ENCODE data around the gene DRAM2.
A peak's percentile ranks its signal among the peaks of the same experiment; 100 is the strongest.

The DRAM2 gene

GRCh38 chr1:111139956-111140679 lies at the start of gene DRAM2, which contains the start of gene CEPT1:
Gene DRAM2 (minus strand): TSS chr1:111140093. CDS start chr1:111131554, 8,539 bp downstream.
Gene CEPT1 (plus strand): TSS chr1:111140223. CDS start chr1:111147715, 7,492 bp downstream.
- Histone ChIP-seq H3K27me3 (ENCODE audit: control insufficient read depth, insufficient read depth, low read length) (no peaks in the 10 kb centered on the region), H3K4me1 (ENCODE audit: control insufficient read depth, insufficient read depth, low read length) (peaks cover 8% of the 10 kb centered on the region), H3K9me3 (ENCODE audit: control insufficient read depth, insufficient read depth, low read length) (no peaks in the 10 kb centered on the region), H3K9ac (ENCODE audit: low read depth, low read length) (peak within 1 kb of the TSS; percentile 93), H3K36me3 (ENCODE audit: control insufficient read depth, insufficient read depth, low read length) (no peaks in the 10 kb centered on the region), H3K4me3 (ENCODE audit: low read depth, low read length) (peak within 1 kb of the TSS; percentile 93)

- H3K4me3 ChIP-seq (ENCODE audit: low read depth, low read length): no peak overlapping the region
- H3K9ac ChIP-seq (ENCODE audit: low read depth, low read length): no peak overlapping the region
- H3K36me3 ChIP-seq (ENCODE audit: control insufficient read depth, insufficient read depth, low read length): peaks cover 3% of the 10 kb centered on the region
- no peaks in the 10 kb centered on the region for H3K4me1 ChIP-seq (ENCODE audit: control insufficient read depth, insufficient read depth, low read length)
- no peaks in the 10 kb centered on the region for H3K9me3 ChIP-seq (ENCODE audit: control insufficient read depth, insufficient read depth, low read length)
- no peaks in the 10 kb centered on the region for H3K27me3 ChIP-seq (ENCODE audit: control insufficient read depth, insufficient read depth, low read length)
These were observed 44.8 kb upstream of the DRAM2 start for GRCh38 chr1:111184663-111185062.

- no peak overlapping the region for H3K4me3 ChIP-seq (ENCODE audit: low read depth, low read length)
- H3K27me3 ChIP-seq (ENCODE audit: control insufficient read depth, insufficient read depth, low read length): no peaks in the 10 kb centered on the region
- H3K4me1 ChIP-seq (ENCODE audit: control insufficient read depth, insufficient read depth, low read length): no peaks in the 10 kb centered on the region
- no peaks in the 10 kb centered on the region for H3K9me3 ChIP-seq (ENCODE audit: control insufficient read depth, insufficient read depth, low read length)
- H3K9ac ChIP-seq (ENCODE audit: low read depth, low read length): no peak overlapping the region
- peaks cover 3% of the 10 kb centered on the region for H3K36me3 ChIP-seq (ENCODE audit: control insufficient read depth, insufficient read depth, low read length)
These were observed 43.6 kb upstream of the DRAM2 start for GRCh38 chr1:111183308-111184069.

- H3K9me3 ChIP-seq (ENCODE audit: control insufficient read depth, insufficient read depth, low read length): no peaks in the 10 kb centered on the region
- H3K27me3 ChIP-seq (ENCODE audit: control insufficient read depth, insufficient read depth, low read length): no peaks in the 10 kb centered on the region
- H3K9ac ChIP-seq (ENCODE audit: low read depth, low read length): no peak overlapping the region
- peaks cover 3% of the 10 kb centered on the region for H3K36me3 ChIP-seq (ENCODE audit: control insufficient read depth, insufficient read depth, low read length)
- H3K4me3 ChIP-seq (ENCODE audit: low read depth, low read length): no peak overlapping the region
- H3K4me1 ChIP-seq (ENCODE audit: control insufficient read depth, insufficient read depth, low read length): no peaks in the 10 kb centered on the region
These were observed 42.2 kb upstream of the DRAM2 start for GRCh38 chr1:111182052-111182451.

DNA sequence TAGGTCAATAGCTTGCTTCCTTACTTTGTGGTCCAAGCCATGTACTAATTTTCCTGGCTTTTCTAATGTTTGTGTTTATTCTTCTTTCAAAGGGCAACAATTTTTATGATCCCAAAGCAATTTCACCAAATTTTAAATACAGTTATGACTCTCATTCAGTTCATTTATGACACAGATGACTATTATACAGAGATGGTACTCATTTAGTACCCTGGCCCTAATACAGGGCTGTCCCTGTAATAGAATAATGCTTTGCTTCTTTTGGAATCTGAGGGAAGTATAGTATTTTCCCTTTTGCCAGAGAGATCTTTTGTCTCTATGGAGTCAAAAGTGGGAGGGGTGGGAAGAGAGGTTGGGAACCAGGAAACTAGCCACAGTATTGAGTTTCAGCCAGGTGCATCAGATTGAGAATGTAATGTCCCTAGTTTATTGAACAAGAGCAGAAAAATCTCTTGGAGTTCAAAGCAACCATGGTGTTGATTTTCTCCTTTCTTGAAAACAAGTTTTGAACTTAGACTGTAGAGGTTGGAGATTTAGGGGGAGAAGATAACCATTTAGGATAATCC lies 40.2 kb upstream of the DRAM2 start:
- Histone ChIP-seq H3K4me1 (ENCODE audit: control insufficient read depth, insufficient read depth, low read length) (no peaks in the 10 kb centered on the region), H3K36me3 (ENCODE audit: control insufficient read depth, insufficient read depth, low read length) (no peaks in the 10 kb centered on the region), H3K9me3 (ENCODE audit: control insufficient read depth, insufficient read depth, low read length) (no peaks in the 10 kb centered on the region), H3K27me3 (ENCODE audit: control insufficient read depth, insufficient read depth, low read length) (no peaks in the 10 kb centered on the region), H3K4me3 (ENCODE audit: low read depth, low read length) (no peak overlapping the region), H3K9ac (ENCODE audit: low read depth, low read length) (no peak overlapping the region)

- no peak overlapping the region for H3K9ac ChIP-seq (ENCODE audit: low read depth, low read length)
- H3K36me3 ChIP-seq (ENCODE audit: control insufficient read depth, insufficient read depth, low read length): no peaks in the 10 kb centered on the region
- H3K4me1 ChIP-seq (ENCODE audit: control insufficient read depth, insufficient read depth, low read length): no peaks in the 10 kb centered on the region
- no peaks in the 10 kb centered on the region for H3K9me3 ChIP-seq (ENCODE audit: control insufficient read depth, insufficient read depth, low read length)
- no peaks in the 10 kb centered on the region for H3K27me3 ChIP-seq (ENCODE audit: control insufficient read depth, insufficient read depth, low read length)
- no peak overlapping the region for H3K4me3 ChIP-seq (ENCODE audit: low read depth, low read length)
These were observed 36.8 kb upstream of the DRAM2 start for GRCh38 chr1:111176678-111177077.

- Histone ChIP-seq H3K4me1 (ENCODE audit: control insufficient read depth, insufficient read depth, low read length) (no peaks in the 10 kb centered on the region), H3K27me3 (ENCODE audit: control insufficient read depth, insufficient read depth, low read length) (no peaks in the 10 kb centered on the region), H3K4me3 (ENCODE audit: low read depth, low read length) (no peak overlapping the region), H3K36me3 (ENCODE audit: control insufficient read depth, insufficient read depth, low read length) (no peaks in the 10 kb centered on the region), H3K9me3 (ENCODE audit: control insufficient read depth, insufficient read depth, low read length) (no peaks in the 10 kb centered on the region), H3K9ac (ENCODE audit: low read depth, low read length) (no peak overlapping the region)
These were observed 35.5 kb upstream of the DRAM2 start for GRCh38 chr1:111175349-111175748.

- H3K9ac ChIP-seq (ENCODE audit: low read depth, low read length): no peak overlapping the region
- H3K4me3 ChIP-seq (ENCODE audit: low read depth, low read length): no peak overlapping the region
- H3K4me1 ChIP-seq (ENCODE audit: control insufficient read depth, insufficient read depth, low read length): no peaks in the 10 kb centered on the region
- H3K36me3 ChIP-seq (ENCODE audit: control insufficient read depth, insufficient read depth, low read length): no peaks in the 10 kb centered on the region
- no peaks in the 10 kb centered on the region for H3K9me3 ChIP-seq (ENCODE audit: control insufficient read depth, insufficient read depth, low read length)
- no peaks in the 10 kb centered on the region for H3K27me3 ChIP-seq (ENCODE audit: control insufficient read depth, insufficient read depth, low read length)
These were observed 34.2 kb upstream of the DRAM2 start for GRCh38 chr1:111174070-111174469.

DNA sequence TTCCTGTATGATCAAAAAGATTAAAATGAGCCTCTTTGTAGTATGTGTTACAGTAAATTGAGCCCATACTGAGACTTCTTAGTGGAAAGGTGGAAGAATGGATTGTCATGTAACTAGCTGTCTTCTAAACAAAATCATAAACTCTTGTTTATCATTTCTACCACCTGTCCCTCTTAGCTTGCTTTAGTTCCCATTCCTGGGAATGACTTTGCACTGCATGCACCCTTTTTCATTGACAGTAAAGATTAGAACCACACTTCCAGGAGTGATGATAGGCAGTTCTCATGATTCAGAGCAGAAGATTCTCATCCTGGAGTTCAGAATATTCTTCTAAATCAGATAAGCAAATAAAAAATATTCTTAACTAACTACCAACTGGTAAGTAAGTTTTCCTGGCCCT lies 32.6 kb upstream of the DRAM2 start:
- no peaks in the 10 kb centered on the region for H3K36me3 ChIP-seq (ENCODE audit: control insufficient read depth, insufficient read depth, low read length)
- no peak overlapping the region for H3K9ac ChIP-seq (ENCODE audit: low read depth, low read length)
- no peaks in the 10 kb centered on the region for H3K9me3 ChIP-seq (ENCODE audit: control insufficient read depth, insufficient read depth, low read length)
- no peaks in the 10 kb centered on the region for H3K27me3 ChIP-seq (ENCODE audit: control insufficient read depth, insufficient read depth, low read length)
- no peak overlapping the region for H3K4me3 ChIP-seq (ENCODE audit: low read depth, low read length)
- H3K4me1 ChIP-seq (ENCODE audit: control insufficient read depth, insufficient read depth, low read length): no peaks in the 10 kb centered on the region

GRCh38 chr1:111164151-111164550 lies 24.3 kb upstream of the DRAM2 start:
- Histone ChIP-seq H3K4me1 (ENCODE audit: control insufficient read depth, insufficient read depth, low read length) (no peaks in the 10 kb centered on the region), H3K4me3 (ENCODE audit: low read depth, low read length) (no peak overlapping the region), H3K9ac (ENCODE audit: low read depth, low read length) (no peak overlapping the region), H3K27me3 (ENCODE audit: control insufficient read depth, insufficient read depth, low read length) (no peaks in the 10 kb centered on the region), H3K9me3 (ENCODE audit: control insufficient read depth, insufficient read depth, low read length) (no peaks in the 10 kb centered on the region), H3K36me3 (ENCODE audit: control insufficient read depth, insufficient read depth, low read length) (no peaks in the 10 kb centered on the region)

GRCh38 chr1:111163363-111163762 lies 23.5 kb upstream of the DRAM2 start:
- no peaks in the 10 kb centered on the region for H3K36me3 ChIP-seq (ENCODE audit: control insufficient read depth, insufficient read depth, low read length)
- H3K4me3 ChIP-seq (ENCODE audit: low read depth, low read length): no peak overlapping the region
- no peaks in the 10 kb centered on the region for H3K9me3 ChIP-seq (ENCODE audit: control insufficient read depth, insufficient read depth, low read length)
- H3K9ac ChIP-seq (ENCODE audit: low read depth, low read length): no peak overlapping the region
- no peaks in the 10 kb centered on the region for H3K4me1 ChIP-seq (ENCODE audit: control insufficient read depth, insufficient read depth, low read length)
- H3K27me3 ChIP-seq (ENCODE audit: control insufficient read depth, insufficient read depth, low read length): no peaks in the 10 kb centered on the region

DNA sequence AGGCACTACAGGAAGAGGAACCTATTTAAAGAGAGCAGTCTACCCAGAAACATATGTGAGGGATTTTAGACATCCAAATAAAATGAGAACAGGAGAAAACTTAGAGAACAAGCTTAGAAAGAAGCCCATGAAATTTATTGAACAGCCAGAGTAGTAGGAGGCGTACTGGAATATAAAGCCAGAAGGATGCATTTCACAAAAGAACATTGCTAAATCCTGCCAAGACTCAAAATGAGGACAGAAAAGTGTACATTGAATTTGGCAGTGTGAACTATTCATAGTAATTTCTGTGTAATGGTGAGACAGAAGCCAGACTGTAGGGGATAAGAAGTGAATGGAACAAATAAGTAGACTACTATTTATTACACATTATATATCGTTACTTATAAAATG lies 22.6 kb upstream of the DRAM2 start:
- no peaks in the 10 kb centered on the region for H3K27me3 ChIP-seq (ENCODE audit: control insufficient read depth, insufficient read depth, low read length)
- H3K36me3 ChIP-seq (ENCODE audit: control insufficient read depth, insufficient read depth, low read length): no peaks in the 10 kb centered on the region

More for the DNA sequence above, 22.6 kb upstream of the DRAM2 start:
- H3K9ac ChIP-seq (ENCODE audit: low read depth, low read length): no peak overlapping the region
- no peak overlapping the region for H3K4me3 ChIP-seq (ENCODE audit: low read depth, low read length)
- no peaks in the 10 kb centered on the region for H3K9me3 ChIP-seq (ENCODE audit: control insufficient read depth, insufficient read depth, low read length)
- no peaks in the 10 kb centered on the region for H3K4me1 ChIP-seq (ENCODE audit: control insufficient read depth, insufficient read depth, low read length)
